HL-60 (cell line): Measurements from ENCODE around the gene EIF3K.

Experiments used
- DNase-seq, 2 experiments: peaks; one replicate each; pipeline ENCODE4 v3.0.0-alpha.2; 2010 to 2020; ENCODE audit warnings: low read depth in 1 of 2, low spot score in 1 of 2
- H3K27ac ChIP-seq: fragments of 250-450 bp; sonication (Bioruptor Pico); replicated peaks from 2 replicates; pipeline ENCODE4 v1.5.1; 2020; ENCODE audit warnings: mild to moderate bottlenecking, moderate library complexity
- H3K27me3 ChIP-seq: fragments of 250-450 bp; sonication (Bioruptor Pico); 2 replicates; pipeline ENCODE4 v1.5.1; 2021; ENCODE audit warnings: mild to moderate bottlenecking, moderate library complexity; ENCODE audit not compliant: insufficient read depth, poor library complexity, severe bottlenecking
- H3K4me3 ChIP-seq: replicated peaks from 2 replicates; pipeline ENCODE4 v1.5.1; 2011; ENCODE audit warnings: mild to moderate bottlenecking, control low read depth, low read length; ENCODE audit not compliant: insufficient read depth
- GABPA ChIP-seq: IDR thresholded peaks from 2 replicates; pipeline ENCODE4 v1.6.1; 2012; ENCODE audit warnings: low read depth
- POLR2AphosphoS5 ChIP-seq: IDR thresholded peaks from 2 replicates; pipeline ENCODE4 v1.6.1; 2012; ENCODE audit warnings: low read depth
- SPI1 ChIP-seq: IDR thresholded peaks from 2 replicates; pipeline ENCODE4 v1.6.1; 2012; ENCODE audit warnings: low read depth, mild to moderate bottlenecking, borderline replicate concordance
- TF ChIP-seq, protein P1 (sequence below): IDR thresholded peaks from 2 replicates; pipeline ENCODE4 v1.6.1; 2012; ENCODE audit warnings: low read depth; ENCODE audit not compliant: insufficient replicate concordance
- TF ChIP-seq, protein P2 (sequence below): IDR thresholded peaks from one replicate; pipeline ENCODE4 v1.5.1; 2011; ENCODE audit warnings: low read length, control low read depth, inconsistent platforms; ENCODE audit not compliant: insufficient read depth

The EIF3K gene

DNA sequence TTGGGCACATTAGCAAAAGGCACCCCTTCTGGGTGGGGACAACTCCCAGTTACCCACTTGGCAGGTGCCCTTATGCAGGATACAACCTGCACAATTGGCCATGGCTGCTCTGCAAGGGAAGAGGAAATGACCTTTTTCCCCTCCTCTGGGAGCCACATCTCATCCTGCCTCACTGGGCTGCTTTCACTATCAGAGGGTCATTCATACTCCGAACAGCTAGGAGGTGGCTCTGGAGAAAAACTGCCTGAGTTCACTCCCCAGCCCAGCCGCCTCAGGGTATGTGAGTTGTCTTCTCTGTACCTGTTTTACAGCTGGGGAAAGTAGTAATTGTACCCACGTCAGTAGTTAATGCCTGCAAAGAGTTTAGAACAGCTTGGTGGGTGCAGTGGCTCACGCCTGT is 21.4 kb downstream of the EIF3K start:
- TF ChIP-seq SPI1 (no peak), GABPA (no peak), POLR2AphosphoS5 (no peak)
- TF ChIP-seq, protein P1, sequence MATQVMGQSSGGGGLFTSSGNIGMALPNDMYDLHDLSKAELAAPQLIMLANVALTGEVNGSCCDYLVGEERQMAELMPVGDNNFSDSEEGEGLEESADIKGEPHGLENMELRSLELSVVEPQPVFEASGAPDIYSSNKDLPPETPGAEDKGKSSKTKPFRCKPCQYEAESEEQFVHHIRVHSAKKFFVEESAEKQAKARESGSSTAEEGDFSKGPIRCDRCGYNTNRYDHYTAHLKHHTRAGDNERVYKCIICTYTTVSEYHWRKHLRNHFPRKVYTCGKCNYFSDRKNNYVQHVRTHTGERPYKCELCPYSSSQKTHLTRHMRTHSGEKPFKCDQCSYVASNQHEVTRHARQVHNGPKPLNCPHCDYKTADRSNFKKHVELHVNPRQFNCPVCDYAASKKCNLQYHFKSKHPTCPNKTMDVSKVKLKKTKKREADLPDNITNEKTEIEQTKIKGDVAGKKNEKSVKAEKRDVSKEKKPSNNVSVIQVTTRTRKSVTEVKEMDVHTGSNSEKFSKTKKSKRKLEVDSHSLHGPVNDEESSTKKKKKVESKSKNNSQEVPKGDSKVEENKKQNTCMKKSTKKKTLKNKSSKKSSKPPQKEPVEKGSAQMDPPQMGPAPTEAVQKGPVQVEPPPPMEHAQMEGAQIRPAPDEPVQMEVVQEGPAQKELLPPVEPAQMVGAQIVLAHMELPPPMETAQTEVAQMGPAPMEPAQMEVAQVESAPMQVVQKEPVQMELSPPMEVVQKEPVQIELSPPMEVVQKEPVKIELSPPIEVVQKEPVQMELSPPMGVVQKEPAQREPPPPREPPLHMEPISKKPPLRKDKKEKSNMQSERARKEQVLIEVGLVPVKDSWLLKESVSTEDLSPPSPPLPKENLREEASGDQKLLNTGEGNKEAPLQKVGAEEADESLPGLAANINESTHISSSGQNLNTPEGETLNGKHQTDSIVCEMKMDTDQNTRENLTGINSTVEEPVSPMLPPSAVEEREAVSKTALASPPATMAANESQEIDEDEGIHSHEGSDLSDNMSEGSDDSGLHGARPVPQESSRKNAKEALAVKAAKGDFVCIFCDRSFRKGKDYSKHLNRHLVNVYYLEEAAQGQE = no peak
- TF ChIP-seq, protein P2, sequence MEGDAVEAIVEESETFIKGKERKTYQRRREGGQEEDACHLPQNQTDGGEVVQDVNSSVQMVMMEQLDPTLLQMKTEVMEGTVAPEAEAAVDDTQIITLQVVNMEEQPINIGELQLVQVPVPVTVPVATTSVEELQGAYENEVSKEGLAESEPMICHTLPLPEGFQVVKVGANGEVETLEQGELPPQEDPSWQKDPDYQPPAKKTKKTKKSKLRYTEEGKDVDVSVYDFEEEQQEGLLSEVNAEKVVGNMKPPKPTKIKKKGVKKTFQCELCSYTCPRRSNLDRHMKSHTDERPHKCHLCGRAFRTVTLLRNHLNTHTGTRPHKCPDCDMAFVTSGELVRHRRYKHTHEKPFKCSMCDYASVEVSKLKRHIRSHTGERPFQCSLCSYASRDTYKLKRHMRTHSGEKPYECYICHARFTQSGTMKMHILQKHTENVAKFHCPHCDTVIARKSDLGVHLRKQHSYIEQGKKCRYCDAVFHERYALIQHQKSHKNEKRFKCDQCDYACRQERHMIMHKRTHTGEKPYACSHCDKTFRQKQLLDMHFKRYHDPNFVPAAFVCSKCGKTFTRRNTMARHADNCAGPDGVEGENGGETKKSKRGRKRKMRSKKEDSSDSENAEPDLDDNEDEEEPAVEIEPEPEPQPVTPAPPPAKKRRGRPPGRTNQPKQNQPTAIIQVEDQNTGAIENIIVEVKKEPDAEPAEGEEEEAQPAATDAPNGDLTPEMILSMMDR = no peak
- no peak overlapping the region for H3K27ac ChIP-seq
- DNase-seq = no peak
- H3K27me3 ChIP-seq = no peaks in the 10 kb centered on the region
- H3K4me3 ChIP-seq = no peak overlapping the region

DNA sequence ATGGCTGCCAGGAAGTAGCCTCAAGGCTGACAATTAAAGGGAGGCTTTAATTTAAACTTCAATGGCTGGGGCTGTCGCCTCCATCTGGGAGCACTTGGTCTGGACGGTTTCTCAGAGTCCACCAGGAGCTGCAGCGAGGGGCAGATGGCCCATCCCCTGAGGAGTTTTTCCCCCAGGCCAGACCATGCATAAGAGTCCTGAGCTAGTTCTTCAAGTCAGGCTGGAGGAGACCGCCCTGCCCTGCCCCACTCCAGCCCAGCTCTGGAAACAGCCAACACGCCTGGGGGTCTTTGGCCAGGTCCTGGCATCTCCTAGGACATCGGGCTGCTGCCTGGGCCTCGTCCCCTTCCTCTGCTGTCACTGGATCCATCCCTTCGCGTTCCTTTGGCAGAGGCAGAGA is 23.2 kb downstream of the EIF3K start:
- Histone ChIP-seq H3K27ac (no peak overlapping the region), H3K27me3 (no peaks in the 10 kb centered on the region), H3K4me3 (no peak overlapping the region)
- no peak for TF ChIP-seq GABPA
- TF ChIP-seq, protein P2 = no peak
- TF ChIP-seq SPI1 = no peak
- TF ChIP-seq, protein P1 = no peak
- TF ChIP-seq POLR2AphosphoS5 = no peak
- no peak for DNase-seq

DNA sequence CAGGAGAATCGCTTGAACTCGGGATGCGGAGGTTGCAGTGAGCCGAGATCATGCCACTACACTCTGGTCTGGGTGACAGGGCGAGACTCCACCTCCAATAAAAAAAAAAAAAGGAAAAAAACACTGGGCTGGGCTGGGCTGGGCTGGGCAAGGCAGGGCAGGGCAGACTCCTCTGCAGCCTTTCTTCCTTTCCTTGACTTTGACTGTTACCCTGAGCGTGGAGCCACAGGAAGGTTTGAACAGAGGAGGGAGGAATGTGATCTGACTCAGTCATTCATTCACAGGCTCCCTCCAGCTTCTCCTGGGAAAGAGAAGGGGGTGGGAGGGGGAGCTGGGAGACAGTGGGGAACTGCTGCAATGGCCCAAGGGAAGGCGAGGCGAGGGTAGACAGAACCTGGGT is 25.7 kb downstream of the EIF3K start:
- Histone ChIP-seq H3K4me3 (no peak overlapping the region), H3K27me3 (no peaks in the 10 kb centered on the region), H3K27ac (no peak overlapping the region)
- DNase-seq = no peak
- TF ChIP-seq SPI1 (no peak), GABPA (no peak), POLR2AphosphoS5 (no peak)
- TF ChIP-seq, protein P1 = no peak
- TF ChIP-seq, protein P2 = no peak
